ENCODE results near the gene RTN4R. TPM values are rescaled to one million over a fixed set of nuclear protein-coding genes. Genes with fewer than 3 reads are reported as not detected.

The RTN4R gene
- total and polyA plus RNA-seq, 2 experiments from 2014 or later, result 10.6 to 38.4 TPM

- Histone ChIP-seq H4K20me1 (replicated peaks; ENCODE audit: insufficient read depth) (no peaks in the 10 kb centered on the region), H3K9me2 (ENCODE audit: insufficient read depth) (no peaks in the 10 kb centered on the region), H3K4me2 (no peak overlapping the region), H3F3A (replicated peaks; ENCODE audit: low read depth) (0 out of 2 replicates have a peak, but pooled peaks cover 4% of the 10 kb centered on the region), H3K79me2 (replicated peaks; ENCODE audit: insufficient read depth) (0 out of 2 replicates have a peak, but pooled peaks cover 4% of the 10 kb centered on the region), H3K4me1 (ENCODE audit: insufficient read depth) (peaks cover 8% of the 10 kb centered on the region), H3K36me3 (ENCODE audit: insufficient read depth) (no peaks in the 10 kb centered on the region), H3K4me3 (no peak overlapping the region), H2AFZ (no peak overlapping the region), H3K27me3 (ENCODE audit: insufficient read depth) (no peaks in the 10 kb centered on the region), H3K27ac (ENCODE audit: low read depth) (no peak overlapping the region)
- Mint-ChIP-seq H3K27ac (no peak overlapping the region), H3K4me3 (no peak overlapping the region), H3K27me3 (ENCODE audit: insufficient read depth, low read depth, poor library complexity) (peaks cover 10% of the 10 kb centered on the region), H3K36me3 (ENCODE audit: low read depth) (no peaks in the 10 kb centered on the region; the same call in 2 of the 3 replicates), H3K4me1 (peaks cover 32% of the 10 kb centered on the region), H3K9me3 (no peaks in the 10 kb centered on the region; the same call in 2 of the 3 replicates)
- TF ChIP-seq POLR2AphosphoS5 (IDR thresholded peaks at IDR 0.05; ENCODE audit: low read depth) (no peak), STAT1 (IDR thresholded peaks at IDR 0.05; ENCODE audit: unreplicated experiment) (no peak), EZH2phosphoT487 (IDR thresholded peaks at IDR 0.05; ENCODE audit: unreplicated experiment) (no peak), ZNF331 (CRISPR knock-in tag; IDR thresholded peaks at IDR 0.05; ENCODE audit: low read depth) (no peak), NANOG (IDR thresholded peaks at IDR 0.05; ENCODE audit: borderline replicate concordance) (no peak), REST (IDR thresholded peaks at IDR 0.05; ENCODE audit: unreplicated experiment) (no peak), EZH2 (IDR thresholded peaks at IDR 0.05; ENCODE audit: low read depth, unreplicated experiment) (no peak), ZNF114 (CRISPR knock-in tag; IDR thresholded peaks at IDR 0.05) (no peak), CTCF (conservative IDR thresholded peaks at IDR 0.05; ENCODE audit: low read depth in 2 of 2) (no peak), CREB1 (CRISPR knock-in tag; IDR thresholded peaks at IDR 0.05; ENCODE audit: low read depth) (no peak), JUNB (IDR thresholded peaks at IDR 0.05; ENCODE audit: unreplicated experiment) (no peak)
- TF ChIP-seq, protein P1, sequence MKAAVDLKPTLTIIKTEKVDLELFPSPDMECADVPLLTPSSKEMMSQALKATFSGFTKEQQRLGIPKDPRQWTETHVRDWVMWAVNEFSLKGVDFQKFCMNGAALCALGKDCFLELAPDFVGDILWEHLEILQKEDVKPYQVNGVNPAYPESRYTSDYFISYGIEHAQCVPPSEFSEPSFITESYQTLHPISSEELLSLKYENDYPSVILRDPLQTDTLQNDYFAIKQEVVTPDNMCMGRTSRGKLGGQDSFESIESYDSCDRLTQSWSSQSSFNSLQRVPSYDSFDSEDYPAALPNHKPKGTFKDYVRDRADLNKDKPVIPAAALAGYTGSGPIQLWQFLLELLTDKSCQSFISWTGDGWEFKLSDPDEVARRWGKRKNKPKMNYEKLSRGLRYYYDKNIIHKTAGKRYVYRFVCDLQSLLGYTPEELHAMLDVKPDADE (IDR thresholded peaks at IDR 0.05), result no peak
- TF ChIP-seq, protein P2, sequence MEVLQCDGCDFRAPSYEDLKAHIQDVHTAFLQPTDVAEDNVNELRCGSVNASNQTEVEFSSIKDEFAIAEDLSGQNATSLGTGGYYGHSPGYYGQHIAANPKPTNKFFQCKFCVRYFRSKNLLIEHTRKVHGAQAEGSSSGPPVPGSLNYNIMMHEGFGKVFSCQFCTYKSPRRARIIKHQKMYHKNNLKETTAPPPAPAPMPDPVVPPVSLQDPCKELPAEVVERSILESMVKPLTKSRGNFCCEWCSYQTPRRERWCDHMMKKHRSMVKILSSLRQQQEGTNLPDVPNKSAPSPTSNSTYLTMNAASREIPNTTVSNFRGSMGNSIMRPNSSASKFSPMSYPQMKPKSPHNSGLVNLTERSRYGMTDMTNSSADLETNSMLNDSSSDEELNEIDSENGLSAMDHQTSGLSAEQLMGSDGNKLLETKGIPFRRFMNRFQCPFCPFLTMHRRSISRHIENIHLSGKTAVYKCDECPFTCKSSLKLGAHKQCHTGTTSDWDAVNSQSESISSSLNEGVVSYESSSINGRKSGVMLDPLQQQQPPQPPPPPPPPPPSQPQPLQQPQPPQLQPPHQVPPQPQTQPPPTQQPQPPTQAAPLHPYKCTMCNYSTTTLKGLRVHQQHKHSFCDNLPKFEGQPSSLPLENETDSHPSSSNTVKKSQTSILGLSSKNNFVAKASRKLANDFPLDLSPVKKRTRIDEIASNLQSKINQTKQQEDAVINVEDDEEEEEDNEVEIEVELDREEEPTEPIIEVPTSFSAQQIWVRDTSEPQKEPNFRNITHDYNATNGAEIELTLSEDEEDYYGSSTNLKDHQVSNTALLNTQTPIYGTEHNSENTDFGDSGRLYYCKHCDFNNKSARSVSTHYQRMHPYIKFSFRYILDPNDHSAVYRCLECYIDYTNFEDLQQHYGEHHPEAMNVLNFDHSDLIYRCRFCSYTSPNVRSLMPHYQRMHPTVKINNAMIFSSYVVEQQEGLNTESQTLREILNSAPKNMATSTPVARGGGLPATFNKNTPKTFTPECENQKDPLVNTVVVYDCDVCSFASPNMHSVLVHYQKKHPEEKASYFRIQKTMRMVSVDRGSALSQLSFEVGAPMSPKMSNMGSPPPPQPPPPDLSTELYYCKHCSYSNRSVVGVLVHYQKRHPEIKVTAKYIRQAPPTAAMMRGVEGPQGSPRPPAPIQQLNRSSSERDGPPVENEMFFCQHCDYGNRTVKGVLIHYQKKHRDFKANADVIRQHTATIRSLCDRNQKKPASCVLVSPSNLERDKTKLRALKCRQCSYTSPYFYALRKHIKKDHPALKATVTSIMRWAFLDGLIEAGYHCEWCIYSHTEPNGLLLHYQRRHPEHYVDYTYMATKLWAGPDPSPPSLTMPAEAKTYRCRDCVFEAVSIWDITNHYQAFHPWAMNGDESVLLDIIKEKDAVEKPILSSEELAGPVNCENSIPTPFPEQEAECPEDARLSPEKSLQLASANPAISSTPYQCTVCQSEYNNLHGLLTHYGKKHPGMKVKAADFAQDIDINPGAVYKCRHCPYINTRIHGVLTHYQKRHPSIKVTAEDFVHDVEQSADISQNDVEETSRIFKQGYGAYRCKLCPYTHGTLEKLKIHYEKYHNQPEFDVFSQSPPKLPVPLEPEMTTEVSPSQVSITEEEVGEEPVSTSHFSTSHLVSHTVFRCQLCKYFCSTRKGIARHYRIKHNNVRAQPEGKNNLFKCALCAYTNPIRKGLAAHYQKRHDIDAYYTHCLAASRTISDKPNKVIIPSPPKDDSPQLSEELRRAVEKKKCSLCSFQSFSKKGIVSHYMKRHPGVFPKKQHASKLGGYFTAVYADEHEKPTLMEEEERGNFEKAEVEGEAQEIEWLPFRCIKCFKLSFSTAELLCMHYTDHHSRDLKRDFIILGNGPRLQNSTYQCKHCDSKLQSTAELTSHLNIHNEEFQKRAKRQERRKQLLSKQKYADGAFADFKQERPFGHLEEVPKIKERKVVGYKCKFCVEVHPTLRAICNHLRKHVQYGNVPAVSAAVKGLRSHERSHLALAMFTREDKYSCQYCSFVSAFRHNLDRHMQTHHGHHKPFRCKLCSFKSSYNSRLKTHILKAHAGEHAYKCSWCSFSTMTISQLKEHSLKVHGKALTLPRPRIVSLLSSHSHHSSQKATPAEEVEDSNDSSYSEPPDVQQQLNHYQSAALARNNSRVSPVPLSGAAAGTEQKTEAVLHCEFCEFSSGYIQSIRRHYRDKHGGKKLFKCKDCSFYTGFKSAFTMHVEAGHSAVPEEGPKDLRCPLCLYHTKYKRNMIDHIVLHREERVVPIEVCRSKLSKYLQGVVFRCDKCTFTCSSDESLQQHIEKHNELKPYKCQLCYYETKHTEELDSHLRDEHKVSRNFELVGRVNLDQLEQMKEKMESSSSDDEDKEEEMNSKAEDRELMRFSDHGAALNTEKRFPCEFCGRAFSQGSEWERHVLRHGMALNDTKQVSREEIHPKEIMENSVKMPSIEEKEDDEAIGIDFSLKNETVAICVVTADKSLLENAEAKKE (CRISPR knock-in tag; IDR thresholded peaks at IDR 0.05), result no peak
- DNase-seq (ENCODE audit: low spot score) (no peak), ATAC-seq (no peak)
These were observed 25.0 kb downstream of the RTN4R start for GRCh38 chr22:20243176-20243536.
